Smooth muscle cell (in vitro differentiated cells): ENCODE measurements around the gene CCDC192. TPM values are rescaled to one million over a fixed set of nuclear protein-coding genes. Genes with fewer than 3 reads are reported as not detected.

ENCODE experiments used
- DNase-seq: peaks from one replicate; lab custom pipeline; 2025; ENCODE audit not compliant: unreplicated experiment; lab: John Stamatoyannopoulos, UW
- H2AFZ ChIP-seq: fragments of 200-600 bp; sonication (generic); 2 replicates; pipeline ENCODE4 v1.6.0; 2016; ENCODE audit warnings: antibody characterized with exemption, low read depth, mild to moderate bottlenecking
- H3F3A ChIP-seq: fragments of 200-600 bp; sonication (generic); 2 replicates; pipeline ENCODE4 v1.6.0; 2017; ENCODE audit warnings: antibody characterized with exemption, low read depth
- H3K27ac ChIP-seq: fragments of 200-600 bp; sonication (generic); 2 replicates; pipeline ENCODE4 v1.5.1; 2016; ENCODE audit warnings: low read depth, mild to moderate bottlenecking
- H3K27me3 ChIP-seq: fragments of 200-600 bp; sonication (generic); 2 replicates; pipeline ENCODE4 v1.6.1; 2016; ENCODE audit warnings: low read depth, mild to moderate bottlenecking
- H3K36me3 ChIP-seq: fragments of 200-600 bp; sonication (generic); 2 replicates; pipeline ENCODE4 v1.5.1; 2016; ENCODE audit warnings: low read depth
- H3K4me1 ChIP-seq: fragments of 200-600 bp; sonication (generic); 2 replicates; pipeline ENCODE4 v1.5.1; 2016; ENCODE audit warnings: low read depth
- H3K4me2 ChIP-seq: fragments of 200-600 bp; sonication (generic); 2 replicates; pipeline ENCODE4 v1.6.0; 2016; ENCODE audit warnings: mild to moderate bottlenecking
- H3K4me3 ChIP-seq: fragments of 200-600 bp; sonication (generic); 2 replicates; pipeline ENCODE4 v1.5.1; 2016; ENCODE audit warnings: mild to moderate bottlenecking
- H3K79me2 ChIP-seq: fragments of 200-600 bp; sonication (generic); 2 replicates; pipeline ENCODE4 v1.6.0; 2016; ENCODE audit warnings: low read depth, mild to moderate bottlenecking
- H3K9ac ChIP-seq: fragments of 200-600 bp; sonication (generic); 2 replicates; pipeline ENCODE4 v1.6.0; 2016; ENCODE audit warnings: low read depth
- H3K9me3 ChIP-seq: fragments of 200-600 bp; sonication (generic); replicated peaks from 2 replicates; pipeline ENCODE4 v1.5.1; 2016; ENCODE audit warnings: low read depth
- H4K20me1 ChIP-seq: fragments of 200-600 bp; sonication (generic); 2 replicates; pipeline ENCODE4 v1.6.0; 2016; ENCODE audit warnings: low read depth
- CTCF ChIP-seq: fragments of 200-600 bp; sonication (generic); IDR thresholded peaks from 2 replicates; pipeline ENCODE4 v1.5.1; 2017; ENCODE audit warnings: borderline replicate concordance, mild to moderate bottlenecking, antibody characterized with exemption; ENCODE audit not compliant: insufficient read depth, poor library complexity, severe bottlenecking
- WGBS: methylation state at CpG from one replicate; pipeline ENCODE4 v1.1.7; 2016; ENCODE audit warnings: low lambda C conversion rate; 5-methylcytosine and 5-hydroxymethylcytosine counted together
- polyA plus RNA-seq: library from polyadenylated mRNA; unstranded; fragments of >200 nt; fragmentation: Nextera tagmentation; extraction: Ambion mirVana; gene quantifications from 2 replicates; pipeline ENCODE4 v1.2.1, GENCODE V29; 2016
- total RNA-seq: library from RNA; depleted of rRNA; stranded (reverse); fragments of >200 nt; gene quantifications from 2 replicates; pipeline ENCODE4 v1.2.3, GENCODE V29; 2014

Gene CCDC192
- total and polyA plus RNA-seq, 2 experiments from 2014 or later: not detected

GRCh38 chr5:127884416-127884815 lies 181.2 kb downstream of the CCDC192 start:
- no peaks in the 10 kb centered on the region for H4K20me1 ChIP-seq
- H3K4me3 ChIP-seq: no peak overlapping the region
- no peaks in the 10 kb centered on the region for H3K9me3 ChIP-seq
- peaks cover 6% of the 10 kb centered on the region for H3K27me3 ChIP-seq
- no peaks in the 10 kb centered on the region for H3K36me3 ChIP-seq
- no peak overlapping the region for H2AFZ ChIP-seq
- H3K79me2 ChIP-seq: no peaks in the 10 kb centered on the region
- no peaks in the 10 kb centered on the region for H3K4me1 ChIP-seq
- TF ChIP-seq CTCF: no peak
- no peak overlapping the region for H3K4me2 ChIP-seq
- H3F3A ChIP-seq: no peaks in the 10 kb centered on the region
- H3K9ac ChIP-seq: no peak overlapping the region
- WGBS: 92% methylated on average over 1 of the region's 1 CpG
- no peak for DNase-seq
- no peak overlapping the region for H3K27ac ChIP-seq

GRCh38 chr5:127885176-127885575 lies 182.0 kb downstream of the CCDC192 start:
- Histone ChIP-seq H3K4me1 (no peaks in the 10 kb centered on the region), H3K9ac (no peak overlapping the region), H3K27ac (no peak overlapping the region), H2AFZ (no peak overlapping the region), H4K20me1 (no peaks in the 10 kb centered on the region), H3K4me3 (no peak overlapping the region), H3K27me3 (peaks cover 6% of the 10 kb centered on the region), H3K4me2 (no peak overlapping the region), H3F3A (no peaks in the 10 kb centered on the region), H3K36me3 (no peaks in the 10 kb centered on the region), H3K9me3 (no peaks in the 10 kb centered on the region), H3K79me2 (no peaks in the 10 kb centered on the region)
- WGBS: 96% methylated on average over 1 of the region's 1 CpG
- no peak for DNase-seq
- TF ChIP-seq CTCF: no peak

- Histone ChIP-seq H3K9me3 (no peaks in the 10 kb centered on the region), H2AFZ (no peak overlapping the region), H3F3A (no peaks in the 10 kb centered on the region), H3K79me2 (no peaks in the 10 kb centered on the region), H3K27me3 (peaks cover 6% of the 10 kb centered on the region), H4K20me1 (no peaks in the 10 kb centered on the region), H3K4me1 (no peaks in the 10 kb centered on the region), H3K4me3 (no peak overlapping the region), H3K9ac (no peak overlapping the region), H3K4me2 (no peak overlapping the region), H3K27ac (no peak overlapping the region), H3K36me3 (no peaks in the 10 kb centered on the region)
- DNase-seq: no peak
- no peak for TF ChIP-seq CTCF
- 90% methylated on average over 3 of the region's 3 CpGs for WGBS
Observed at GRCh38 chr5:127886081-127886480, 182.9 kb downstream of the CCDC192 start.

GRCh38 chr5:127887282-127887681 lies 184.1 kb downstream of the CCDC192 start:
- 75% methylated on average over 1 of the region's 1 CpG for whole genome bisulfite sequencing
- Histone ChIP-seq H3K27ac (no peak overlapping the region), H3K79me2 (no peaks in the 10 kb centered on the region), H2AFZ (no peak overlapping the region), H3K4me3 (no peak overlapping the region), H3K4me1 (no peaks in the 10 kb centered on the region), H3K27me3 (peaks cover 6% of the 10 kb centered on the region), H3K9me3 (no peaks in the 10 kb centered on the region), H4K20me1 (no peaks in the 10 kb centered on the region), H3K4me2 (no peak overlapping the region), H3K36me3 (no peaks in the 10 kb centered on the region), H3K9ac (no peak overlapping the region), H3F3A (no peaks in the 10 kb centered on the region)
- DNase-seq: no peak
- no peak for TF ChIP-seq CTCF
